ENCODE measurements around the gene TEC.

DNA sequence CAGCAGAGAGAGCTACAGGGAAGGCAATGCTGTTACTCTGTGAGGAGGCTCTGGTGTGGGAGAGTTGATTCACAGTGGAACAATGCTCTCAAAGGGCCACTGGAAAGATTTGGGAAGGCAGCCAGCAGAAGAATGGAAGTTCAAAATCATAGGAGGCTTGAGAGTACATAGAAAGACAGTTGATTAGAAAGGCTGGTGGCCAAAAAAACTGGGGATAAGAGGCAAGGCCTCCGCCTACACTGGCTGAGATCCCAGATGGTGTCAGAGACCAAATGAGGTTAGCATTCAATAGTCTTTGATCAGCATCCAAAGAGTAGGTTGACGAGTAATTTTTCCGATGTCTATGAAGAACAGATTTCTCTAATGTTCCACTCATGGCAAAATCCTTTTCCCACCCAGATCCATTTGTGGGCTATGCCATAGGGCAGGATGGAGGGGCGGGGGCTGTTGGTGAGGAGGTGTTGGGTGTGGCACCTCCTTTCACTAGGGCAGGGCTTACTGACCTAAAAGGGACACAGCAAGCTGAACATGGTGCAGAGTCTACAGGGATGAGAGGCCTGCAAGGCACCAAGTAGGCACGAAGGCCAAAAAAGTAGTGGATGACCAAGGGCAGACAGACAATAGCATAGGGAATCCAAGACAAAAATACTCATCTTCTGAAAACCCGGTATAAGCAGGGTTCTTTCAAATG is 15.1 kb downstream of the TEC start:
- TF ChIP-seq, protein P1, sequence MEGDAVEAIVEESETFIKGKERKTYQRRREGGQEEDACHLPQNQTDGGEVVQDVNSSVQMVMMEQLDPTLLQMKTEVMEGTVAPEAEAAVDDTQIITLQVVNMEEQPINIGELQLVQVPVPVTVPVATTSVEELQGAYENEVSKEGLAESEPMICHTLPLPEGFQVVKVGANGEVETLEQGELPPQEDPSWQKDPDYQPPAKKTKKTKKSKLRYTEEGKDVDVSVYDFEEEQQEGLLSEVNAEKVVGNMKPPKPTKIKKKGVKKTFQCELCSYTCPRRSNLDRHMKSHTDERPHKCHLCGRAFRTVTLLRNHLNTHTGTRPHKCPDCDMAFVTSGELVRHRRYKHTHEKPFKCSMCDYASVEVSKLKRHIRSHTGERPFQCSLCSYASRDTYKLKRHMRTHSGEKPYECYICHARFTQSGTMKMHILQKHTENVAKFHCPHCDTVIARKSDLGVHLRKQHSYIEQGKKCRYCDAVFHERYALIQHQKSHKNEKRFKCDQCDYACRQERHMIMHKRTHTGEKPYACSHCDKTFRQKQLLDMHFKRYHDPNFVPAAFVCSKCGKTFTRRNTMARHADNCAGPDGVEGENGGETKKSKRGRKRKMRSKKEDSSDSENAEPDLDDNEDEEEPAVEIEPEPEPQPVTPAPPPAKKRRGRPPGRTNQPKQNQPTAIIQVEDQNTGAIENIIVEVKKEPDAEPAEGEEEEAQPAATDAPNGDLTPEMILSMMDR (IDR thresholded peaks at IDR 0.05 in 4 of 5, conservative IDR thresholded peaks at IDR 0.05 in 1 of 5) = no peak
- no peak for TF ChIP-seq POLR2A (IDR thresholded peaks at IDR 0.05)

Data from gastrocnemius medialis (tissue), 4 donors.